GM21723 (cell line): ENCODE measurements around the gene SRD5A3.

ENCODE experiments used
- ATAC-seq: cut with Tn5 transposase; IDR thresholded peaks from one replicate; pipeline ENCODE4 v1.9.1; 2021; ENCODE audit warnings: mild to moderate bottlenecking, moderate library complexity; ENCODE audit not compliant: unreplicated experiment

The SRD5A3 gene

DNA sequence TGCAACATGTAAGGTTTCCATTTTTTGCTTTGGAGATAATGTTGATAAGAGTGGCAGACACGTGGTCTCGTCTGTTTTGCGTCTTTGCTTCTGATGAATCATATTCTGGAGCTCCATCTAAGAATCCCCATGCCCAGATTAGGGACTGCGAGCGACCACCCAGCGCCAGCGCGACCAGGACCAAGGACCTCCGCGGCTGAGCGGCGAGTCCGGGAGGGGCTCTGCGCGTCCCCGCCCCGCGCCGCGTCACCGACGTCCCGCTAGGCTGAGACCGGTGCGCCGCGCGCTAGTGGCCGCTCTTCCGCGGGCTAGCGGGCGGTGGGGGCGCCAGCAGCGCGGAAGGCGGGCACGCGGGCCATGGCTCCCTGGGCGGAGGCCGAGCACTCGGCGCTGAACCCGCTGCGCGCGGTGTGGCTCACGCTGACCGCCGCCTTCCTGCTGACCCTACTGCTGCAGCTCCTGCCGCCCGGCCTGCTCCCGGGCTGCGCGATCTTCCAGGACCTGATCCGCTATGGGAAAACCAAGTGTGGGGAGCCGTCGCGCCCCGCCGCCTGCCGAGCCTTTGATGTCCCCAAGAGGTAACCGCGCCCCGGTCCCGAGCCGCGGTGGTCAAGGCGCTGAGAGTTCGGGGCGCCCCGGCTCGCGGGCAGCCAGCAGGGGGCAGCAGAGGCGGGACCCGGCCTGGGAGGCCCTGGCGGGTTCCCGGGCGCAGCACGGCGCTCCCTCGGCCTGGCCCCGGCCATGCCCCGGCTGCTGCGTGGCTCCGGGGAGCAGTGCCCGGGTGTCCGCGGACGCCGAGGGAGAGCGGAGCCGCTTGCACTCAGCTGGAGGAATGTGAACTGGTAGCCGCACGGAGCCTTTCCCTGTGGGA lies at the start of gene SRD5A3:
TSS of gene SRD5A3 (plus strand) at position 263 of the 871 bp plus-strand sequence. CDS start at position 358, 95 bp downstream.
- peak; percentile 94 for ATAC-seq

GRCh38 chr4:55297346-55297745 lies 48.7 kb upstream of the SRD5A3 start:
- ATAC-seq: no peak

GRCh38 chr4:55303760-55304165 lies 42.3 kb upstream of the SRD5A3 start:
- no peak for ATAC-seq

GRCh38 chr4:55304303-55304702 lies 41.7 kb upstream of the SRD5A3 start:
- ATAC-seq: no peak

DNA sequence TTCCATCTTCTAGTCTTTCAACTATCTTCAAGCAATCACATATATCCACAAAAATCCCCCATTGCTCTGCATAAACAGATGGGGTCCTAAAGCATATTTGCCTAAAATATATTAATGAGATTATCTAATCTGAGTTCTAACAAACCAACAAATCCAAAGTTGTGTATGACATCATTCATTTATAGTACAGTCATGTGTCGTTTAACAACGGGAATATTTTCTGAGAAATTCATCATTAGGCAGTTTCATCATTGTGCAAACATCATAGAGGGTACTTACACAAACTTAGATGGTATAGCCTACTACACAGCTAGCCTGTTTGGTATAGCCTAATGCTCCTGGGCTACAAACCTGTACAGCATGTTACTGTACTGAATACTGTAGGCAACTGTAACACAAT lies 38.0 kb upstream of the SRD5A3 start:
- no peak for ATAC-seq

DNA sequence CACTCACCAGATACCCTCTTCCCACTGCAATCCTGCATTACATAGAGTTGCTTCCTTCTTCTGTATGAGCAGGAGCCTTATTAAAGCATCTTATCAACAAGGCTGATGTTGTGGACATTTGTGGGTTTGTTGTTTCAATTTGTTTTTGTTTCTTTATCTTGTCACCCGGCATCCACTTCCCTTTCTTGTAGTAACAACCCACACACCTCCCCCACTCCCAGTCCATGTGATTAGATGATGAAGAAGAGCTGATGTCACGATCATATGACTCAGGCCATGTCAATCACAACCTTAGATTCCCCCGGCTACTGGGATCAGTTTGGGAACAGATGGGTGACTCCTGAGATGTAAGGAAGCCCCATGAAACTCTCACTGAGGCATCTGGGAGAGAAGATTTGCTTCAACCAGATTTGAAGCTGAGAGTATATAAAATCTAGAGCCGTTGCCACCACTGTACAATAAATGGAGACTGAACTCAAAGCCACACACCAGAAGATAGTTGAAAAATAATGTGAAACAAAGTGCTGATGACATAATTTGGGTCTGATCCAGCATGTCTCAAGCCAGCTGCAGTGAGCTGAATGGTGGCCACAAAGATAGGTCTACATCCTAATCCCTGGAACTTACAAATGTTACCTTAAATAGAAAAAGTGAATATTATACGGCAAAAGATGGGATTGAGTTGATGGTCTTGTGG lies 34.1 kb upstream of the SRD5A3 start:
- no peak for ATAC-seq

DNA sequence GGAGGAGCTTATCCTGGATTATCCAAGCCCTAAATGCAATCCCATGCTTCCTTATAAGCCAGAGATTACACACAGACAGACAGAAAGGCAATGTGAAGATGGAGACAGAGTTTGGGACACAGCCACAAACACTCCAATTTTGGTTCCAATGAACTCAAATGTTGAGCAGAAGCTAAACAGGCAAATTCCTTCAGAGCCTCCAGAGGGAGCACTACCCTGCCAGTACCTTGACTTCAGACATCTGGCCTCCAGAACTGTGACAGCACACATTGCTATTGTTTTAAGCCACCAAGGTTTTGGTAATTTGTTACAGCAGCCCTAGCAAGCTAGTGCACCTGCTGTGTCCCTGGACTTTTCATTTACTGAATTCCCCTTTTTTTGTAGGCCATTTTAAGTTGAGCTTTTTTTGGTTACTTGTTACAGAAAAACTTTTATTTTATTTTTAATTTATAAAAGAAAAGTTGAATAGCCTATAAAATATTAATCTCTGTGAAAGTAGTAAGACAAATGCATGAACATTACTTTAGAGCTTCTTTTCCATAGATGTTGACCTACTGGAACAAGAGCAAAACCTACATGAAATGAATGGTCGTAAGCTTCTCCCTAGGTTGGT lies 33.4 kb upstream of the SRD5A3 start:
- peak; percentile 81 for ATAC-seq

DNA sequence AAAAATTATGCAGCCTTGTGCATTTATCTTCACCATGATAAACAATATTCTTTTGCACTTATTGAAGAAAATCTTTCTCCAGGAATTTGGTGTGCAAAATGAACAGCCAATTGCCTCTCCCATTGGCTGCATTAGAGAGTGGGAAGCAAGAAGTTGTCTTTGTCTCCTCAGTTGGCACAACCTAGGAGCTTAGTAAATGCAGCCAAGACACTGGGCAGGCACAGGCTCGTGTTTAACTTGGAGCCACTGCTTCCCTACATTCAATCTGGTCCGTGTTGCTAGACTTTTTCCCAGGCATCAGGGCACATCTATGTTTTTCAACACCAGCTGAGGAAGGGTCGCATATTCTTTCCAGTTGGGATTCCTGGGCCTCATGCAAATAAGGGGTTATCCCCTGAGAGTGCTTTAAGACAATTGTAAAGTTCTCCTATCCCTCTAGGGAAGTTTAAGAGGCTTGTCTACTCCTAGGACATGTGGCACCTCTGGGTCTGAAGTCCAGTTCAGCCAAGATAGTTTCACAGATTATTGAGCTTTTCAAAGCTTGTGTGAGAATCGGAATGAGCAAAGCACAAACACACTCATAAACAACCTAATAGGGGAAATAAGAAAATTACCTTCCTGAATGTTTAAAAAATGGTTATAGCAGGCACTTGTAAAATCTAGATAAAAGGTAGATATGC lies 31.8 kb upstream of the SRD5A3 start:
- no peak for ATAC-seq

DNA sequence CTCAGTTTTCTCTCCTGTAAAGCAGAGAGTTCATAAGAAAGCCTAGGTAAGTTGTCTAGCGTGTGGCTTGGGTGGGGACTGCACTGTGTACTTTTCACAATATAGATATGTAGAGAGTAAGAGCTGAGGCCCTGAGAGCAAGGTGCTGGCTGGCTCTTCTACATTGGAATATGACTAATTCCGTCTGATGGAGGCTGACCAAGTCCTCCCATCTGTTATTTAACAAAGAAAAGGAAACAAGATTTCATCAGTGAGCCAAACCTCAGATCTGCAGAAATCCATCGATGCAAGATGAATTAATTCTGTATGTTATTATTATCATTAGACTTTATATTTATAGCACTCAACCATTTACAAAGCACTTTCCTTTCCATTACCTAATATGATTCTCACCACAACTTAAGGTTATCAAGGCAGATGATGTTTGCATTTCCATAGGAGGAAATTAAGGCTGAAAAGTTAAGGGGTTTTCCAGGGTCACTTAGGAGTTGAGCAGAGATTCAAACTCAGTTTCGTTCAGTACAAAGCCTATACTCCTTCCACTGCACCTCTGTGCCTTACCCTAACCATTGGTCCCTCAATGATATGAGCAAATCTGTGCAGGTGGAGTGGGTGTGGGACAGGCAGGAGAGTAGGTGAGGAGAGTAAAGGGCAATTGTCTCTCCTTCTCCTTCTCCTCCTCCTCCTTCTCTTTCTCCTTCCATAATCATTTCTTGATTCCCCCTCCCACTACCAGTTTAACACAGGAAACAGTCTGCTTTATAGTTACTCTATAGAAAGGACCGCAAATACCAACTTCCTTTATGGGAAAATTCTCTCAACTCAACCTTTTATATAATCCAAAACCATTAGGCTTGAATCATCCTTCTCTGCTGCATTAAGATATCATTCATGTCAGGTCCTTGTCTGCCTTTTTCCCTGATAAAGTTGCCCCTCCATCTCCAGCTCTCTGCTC lies 27.6 kb upstream of the SRD5A3 start:
- ATAC-seq: no peak

GRCh38 chr4:55321707-55322264 lies 24.3 kb upstream of the SRD5A3 start:
- no peak for ATAC-seq

DNA sequence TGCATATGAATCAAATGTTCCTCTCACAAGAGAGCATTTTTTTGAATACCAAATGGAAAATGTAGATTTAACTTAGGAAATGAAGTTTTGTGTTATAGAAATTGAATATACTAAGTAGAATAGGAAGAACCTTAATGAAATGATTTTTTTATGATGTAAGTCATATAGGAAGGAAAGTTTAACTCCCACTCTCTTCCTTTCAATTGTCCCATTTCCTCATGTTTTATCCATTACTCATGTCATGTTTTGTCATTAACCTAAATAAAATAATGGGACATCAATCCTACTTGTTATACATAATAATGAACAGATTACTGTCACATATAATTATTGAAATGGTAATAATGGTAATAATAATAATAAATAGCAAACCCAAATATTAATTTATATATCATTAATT lies 22.7 kb upstream of the SRD5A3 start:
- no peak for ATAC-seq

DNA sequence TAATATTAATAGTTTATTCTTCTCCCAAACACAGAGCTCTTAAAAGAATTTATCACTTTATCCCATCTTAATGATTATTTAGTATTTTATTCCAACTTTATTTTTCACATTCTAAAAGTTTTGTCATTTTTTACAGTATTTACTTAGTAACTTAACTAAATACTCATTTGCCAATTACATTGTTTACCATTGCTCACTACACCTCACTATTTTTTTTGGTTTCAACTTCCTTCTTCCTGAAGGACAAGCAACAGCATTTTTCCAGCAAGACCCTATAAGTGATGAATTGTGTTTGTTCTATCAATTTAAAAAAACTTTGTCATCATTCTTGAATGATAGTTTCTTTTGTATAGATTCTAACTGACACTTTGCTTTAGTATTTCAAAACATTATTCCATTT lies 19.4 kb upstream of the SRD5A3 start:
- ATAC-seq: no peak

GRCh38 chr4:55329012-55329411 lies 17.0 kb upstream of the SRD5A3 start:
- no peak for ATAC-seq

GRCh38 chr4:55330241-55330640 lies 15.8 kb upstream of the SRD5A3 start:
- ATAC-seq: no peak

DNA sequence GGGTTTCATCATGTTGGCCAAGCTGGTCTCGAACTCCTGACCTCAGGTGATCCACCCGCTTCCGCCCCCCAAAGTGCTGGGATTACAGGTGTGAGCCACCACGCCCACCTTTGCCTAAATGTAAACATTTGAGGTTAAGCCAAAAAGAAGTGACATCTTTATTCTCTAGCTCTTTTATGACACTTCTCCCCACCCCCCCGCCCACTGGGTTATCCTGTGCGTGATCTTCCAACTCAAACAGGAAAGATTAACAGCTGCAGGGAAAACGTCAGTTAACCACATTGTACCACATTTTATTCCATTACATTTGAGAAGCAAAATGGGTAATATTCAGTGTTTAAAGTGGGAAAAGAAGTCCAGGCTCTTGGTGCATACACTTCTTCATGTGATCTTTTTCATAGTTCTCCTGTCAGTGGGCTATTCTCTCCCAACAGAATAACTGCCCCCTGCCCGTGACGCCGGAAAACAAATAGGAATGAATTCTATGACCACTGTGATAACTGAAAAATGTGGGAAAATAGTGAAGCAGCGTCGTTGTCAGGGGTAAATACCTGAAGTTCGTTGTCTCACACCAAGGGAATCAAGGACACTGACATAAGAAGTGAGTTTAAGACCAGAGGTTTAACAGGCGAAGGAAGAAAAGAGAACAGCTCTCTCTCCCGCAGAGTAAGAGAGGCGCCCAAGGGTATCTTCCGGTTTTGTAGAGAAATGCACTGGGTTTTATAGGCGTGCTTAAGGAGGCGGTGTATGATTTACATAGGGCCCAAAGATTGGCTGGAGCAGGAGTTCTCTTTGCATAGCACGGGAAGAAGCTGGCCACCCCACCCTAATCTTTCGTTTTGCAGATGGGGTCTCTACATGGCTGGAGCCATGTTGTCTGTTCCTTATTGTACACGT lies 9.7 kb upstream of the SRD5A3 start:
- no peak for ATAC-seq

- no peak for ATAC-seq
Observed at GRCh38 chr4:55337944-55338343, 8.1 kb upstream of the SRD5A3 start.

GRCh38 chr4:55338486-55338885 lies 7.6 kb upstream of the SRD5A3 start:
- no peak for ATAC-seq

DNA sequence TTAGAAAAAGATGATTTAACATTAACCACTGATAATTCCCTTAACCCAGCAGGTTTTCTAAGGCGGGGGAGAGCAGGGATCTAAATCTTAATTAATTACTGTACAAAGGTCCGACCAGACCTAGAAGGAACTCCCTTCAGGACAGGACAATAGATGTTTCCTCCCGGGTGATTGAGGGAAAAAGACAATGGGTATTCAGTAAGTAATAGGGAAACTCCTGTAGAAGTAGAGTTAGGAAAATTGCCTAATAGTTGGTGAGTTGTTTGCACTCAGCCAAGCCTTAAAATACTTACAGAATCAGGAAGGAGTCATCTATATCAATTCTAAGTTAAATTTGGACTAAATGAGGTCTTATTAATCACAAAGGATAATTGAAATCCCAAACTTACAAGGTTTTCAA lies 5.8 kb upstream of the SRD5A3 start:
- ATAC-seq: no peak

DNA sequence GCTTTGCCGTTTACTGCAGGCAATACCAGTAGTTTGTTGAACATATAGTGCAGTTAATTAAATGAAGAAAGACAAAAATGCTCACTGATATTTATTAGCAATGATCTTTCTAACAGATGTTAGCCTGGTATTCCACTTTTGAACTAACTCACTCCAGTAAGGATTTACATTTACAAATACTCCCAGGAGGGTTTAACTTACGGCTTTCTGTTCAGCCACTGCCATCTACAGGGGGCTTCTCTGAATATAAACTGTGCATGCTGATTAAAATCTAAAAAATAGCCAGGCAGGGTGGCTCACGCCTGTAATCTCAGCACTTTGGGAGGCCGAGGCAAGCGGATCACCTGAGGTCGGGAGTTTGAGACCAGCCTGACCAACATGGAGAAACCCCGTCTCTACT lies 2.2 kb upstream of the SRD5A3 start:
- ATAC-seq: no peak
